Astrocyte of the spinal cord (primary cell): ENCODE data around the gene RNF44.

Experiments
- DNase-seq: peaks from one replicate; pipeline ENCODE4 v3.0.0; 2011; ENCODE audit warnings: low read depth, low spot score
- H3K4me3 ChIP-seq: 2 replicates; pipeline ENCODE4 v1.5.1; 2011; ENCODE audit warnings: low read depth, mild to moderate bottlenecking, low read length, moderate library complexity
- CTCF ChIP-seq: IDR thresholded peaks from 2 replicates; pipeline ENCODE4 v1.5.1; 2012; ENCODE audit warnings: low read depth, mild to moderate bottlenecking, low read length, inconsistent platforms
- in situ Hi-C: cut with HindIII; loops from 2 replicates; pipeline ENCODE4 v1.10.0; 2017; ENCODE audit warnings: low sequenced_read_pairs

RNF44 gene

GRCh38 chr5:176536132-176536901, 885 bp downstream of the RNF44 start:
- peak; percentile 89 for DNase-seq
- in situ Hi-C loops, result no loop called here
- TF ChIP-seq CTCF, result no peak

GRCh38 chr5:176535664-176536131, 1.5 kb downstream of the RNF44 start:
- TF ChIP-seq CTCF, result no peak
- DNase-seq, result no peak
- in situ Hi-C loops, result no loop called here
- H3K4me3 ChIP-seq, result peak overlapping the region; percentile 74

More at GRCh38 chr5:176536132-176536901, 885 bp downstream of the RNF44 start:
- H3K4me3 ChIP-seq, result peak overlapping the region; percentile 74

DNA sequence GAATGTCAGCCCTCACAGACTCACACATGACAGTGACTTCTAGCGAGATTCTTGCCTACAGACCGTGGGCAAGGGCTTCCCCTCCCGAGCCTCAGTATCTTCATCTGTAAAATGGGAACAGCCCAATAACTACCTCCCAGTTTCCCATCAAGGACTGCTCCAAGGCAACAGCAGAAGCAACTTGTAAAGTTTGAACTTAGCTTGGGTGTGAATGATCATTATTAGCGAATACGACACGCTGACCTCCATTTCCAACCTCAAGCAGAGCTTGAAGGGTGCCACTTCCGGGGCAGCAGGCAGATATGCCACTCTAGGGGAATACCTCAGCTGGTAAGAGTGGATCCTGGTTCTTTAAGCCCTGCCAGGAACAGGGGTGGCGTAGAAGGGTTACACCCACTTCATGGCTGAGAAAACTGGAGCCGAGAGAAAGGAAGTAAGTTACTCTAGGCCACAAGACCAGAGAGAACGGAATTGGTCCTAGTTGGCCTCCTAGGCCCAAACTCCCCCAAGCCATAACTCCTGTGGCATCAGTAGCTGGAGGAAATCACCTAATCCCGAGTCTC, 2.0 kb downstream of the RNF44 start:
- in situ Hi-C loops, result no loop called here

DNA sequence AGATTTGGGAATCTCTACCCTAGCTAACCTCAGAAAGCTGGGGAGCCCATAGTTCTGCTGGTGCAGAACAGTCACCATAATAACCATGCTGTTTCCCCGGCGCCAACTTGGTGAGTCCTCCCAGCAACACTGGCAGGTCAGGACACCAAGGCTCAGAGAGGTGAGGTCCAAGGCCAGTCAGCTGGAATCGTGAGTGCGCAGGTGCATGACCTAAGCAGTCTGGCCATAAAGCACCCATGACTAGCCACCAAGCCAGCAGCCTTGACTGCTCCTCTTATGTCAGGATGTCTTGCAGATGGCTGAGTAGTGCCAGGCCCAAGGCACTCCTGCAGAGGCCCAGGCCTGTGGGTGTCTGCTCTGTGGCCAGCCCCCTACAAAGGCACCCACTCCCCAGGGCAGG, 2.6 kb downstream of the RNF44 start:
- in situ Hi-C loops, result no loop called here
- no peak for TF ChIP-seq CTCF
- H3K4me3 ChIP-seq, result no peak overlapping the region
- no peak for DNase-seq

More for the DNA sequence above, 2.0 kb downstream of the RNF44 start:
- peak overlapping the region; percentile 74 for H3K4me3 ChIP-seq
- no peak for TF ChIP-seq CTCF
- peak; percentile 12 for DNase-seq

DNA sequence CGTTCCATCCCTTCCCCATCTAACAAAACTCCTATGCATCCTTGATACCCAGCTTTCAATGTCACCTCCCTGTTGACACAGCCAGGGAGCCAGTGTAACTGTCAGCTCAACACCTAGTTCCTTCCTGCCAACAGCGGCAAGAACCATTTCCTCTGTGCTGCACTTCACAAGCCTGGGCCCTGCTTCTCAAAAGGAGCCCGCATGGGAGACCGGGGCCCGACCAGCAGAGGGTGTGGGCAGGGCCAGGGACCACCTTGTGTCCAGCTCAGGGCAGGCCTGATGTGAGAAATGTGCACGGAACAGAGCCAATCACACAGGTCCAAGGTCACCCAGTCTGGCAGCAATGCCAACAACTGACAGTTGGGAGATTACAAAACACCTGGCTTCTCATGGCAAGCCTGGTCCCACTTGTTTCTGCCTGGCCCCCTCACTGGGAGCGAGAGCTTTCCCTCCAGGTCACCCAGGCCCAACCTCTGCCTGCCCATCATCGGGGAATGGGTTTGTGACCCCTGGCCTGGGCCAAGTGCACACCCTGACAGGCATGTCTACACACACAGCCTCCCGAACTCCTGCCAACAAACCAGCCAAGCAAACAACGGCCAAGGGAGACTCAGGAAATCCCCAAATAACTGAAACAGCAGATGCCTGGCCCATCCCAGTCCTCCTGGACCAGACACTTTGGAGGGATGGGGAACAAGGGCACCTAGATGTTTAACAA, 3.1 kb downstream of the RNF44 start:
- no peak overlapping the region for H3K4me3 ChIP-seq
- peak; percentile 5 for TF ChIP-seq CTCF
- DNase-seq, result no peak
- in situ Hi-C loops, result no loop called here

DNA sequence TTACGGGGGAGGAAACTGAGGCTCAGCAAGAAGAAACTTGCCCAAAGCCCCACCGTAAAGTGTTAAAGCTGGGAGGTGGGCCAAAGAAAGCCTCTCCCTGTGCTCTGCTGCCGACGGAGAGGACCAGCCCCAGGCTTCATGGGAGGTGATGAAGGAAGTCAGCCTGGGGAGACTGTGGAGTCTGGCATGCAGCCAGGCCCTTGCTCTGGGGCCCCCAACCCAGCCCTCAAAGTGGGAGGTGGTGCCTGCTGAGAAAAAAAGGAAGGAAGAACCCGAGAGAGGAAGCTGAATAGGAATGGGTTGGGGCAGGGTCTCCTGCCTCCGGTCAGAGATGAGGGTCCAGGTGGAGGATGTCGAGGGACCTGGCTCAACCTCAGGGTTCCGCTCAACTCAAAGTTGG, 3.8 kb downstream of the RNF44 start:
- no peak for TF ChIP-seq CTCF
- no peak overlapping the region for H3K4me3 ChIP-seq
- in situ Hi-C loops, result no loop called here
- peak; percentile 41 for DNase-seq
